ENCODE data around the gene PIGT. TPM values are rescaled to one million over a fixed set of nuclear protein-coding genes. Genes with fewer than 3 reads are reported as not detected.

Gene PIGT
- total and polyA plus RNA-seq, 2 of the 4 experiments (the other 2 are of a cell fraction), result 31.2 to 145 TPM

GRCh38 chr20:45395114-45395415 is 20.9 kb upstream of the PIGT start (continued):
- TF ChIP-seq CTCF (conservative IDR thresholded peaks at IDR 0.05; ENCODE audit: low read depth, low read length) (no peak), CHD1 (IDR thresholded peaks at IDR 0.05; ENCODE audit: low read depth, low read length) (no peak)

GRCh38 chr20:45399018-45399417 is 16.9 kb upstream of the PIGT start:
- no CpG with 5 or more reads among the region's 1 CpG for WGBS, 2 experiments (ENCODE audit: extremely low coverage in 2 of 2, insufficient read length in 1 of 2)
- in situ Hi-C loops (cut with MboI; ENCODE audit: low sequenced_read_pairs), result no loop called here
- Histone ChIP-seq H2AFZ (replicated peaks; ENCODE audit: low read length, poor library complexity) (no peak overlapping the region), H2AK5ac (ENCODE audit: low read depth, low read length) (no peak overlapping the region), H4K20me1 (ENCODE audit: insufficient read depth, low read length) (no peaks in the 10 kb centered on the region), H3K9me1 (ENCODE audit: insufficient read depth, low read length) (no peaks in the 10 kb centered on the region), H3K4me3 (ENCODE audit: insufficient read depth, low read depth, low read length) (no peak overlapping the region), H3K4me2 (ENCODE audit: low read depth, low read length) (no peak overlapping the region), H4K5ac (ENCODE audit: low read depth, low read length) (no peak overlapping the region), H2AK9ac (replicated peaks; ENCODE audit: low read depth, low read length, poor library complexity) (no peak overlapping the region), H4K8ac (ENCODE audit: low read depth in 2 of 2, low read length in 2 of 2) (no peak overlapping the region), H2BK5ac (ENCODE audit: low read depth, low read length, poor library complexity, severe bottlenecking) (no peak overlapping the region), H2BK120ac (ENCODE audit: low read depth, low read length) (no peak overlapping the region), H3K79me1 (ENCODE audit: low read depth in 1 of 2, low read length in 2 of 2) (no peaks in the 10 kb centered on the region), H3K9ac (ENCODE audit: low read depth, low read length) (no peak overlapping the region), H3K27ac (ENCODE audit: insufficient read depth, low read length) (no peak overlapping the region), H3K23ac (ENCODE audit: low read depth, low read length) (no peak overlapping the region), H3K4me1 (ENCODE audit: control insufficient read depth, insufficient read depth, low read length) (no peaks in the 10 kb centered on the region), H3K18ac (ENCODE audit: low read depth, low read length) (no peak overlapping the region), H3K36me3 (ENCODE audit: control insufficient read depth, insufficient read depth, low read length) (no peaks in the 10 kb centered on the region), H3K9me3 (ENCODE audit: control insufficient read depth, insufficient read depth, low read length) (peaks cover 6% of the 10 kb centered on the region; the same call in 1 of the 2 replicates), H2BK20ac (ENCODE audit: low read depth, low read length) (no peak overlapping the region), H3K4ac (ENCODE audit: low read depth, low read length) (no peak overlapping the region), H3K14ac (replicated peaks; ENCODE audit: low read depth, low read length) (no peak overlapping the region), H3K56ac (ENCODE audit: extremely low read depth, insufficient read depth, low read length) (no peak overlapping the region), H3K27me3 (ENCODE audit: control insufficient read depth, insufficient read depth, low read length) (no peaks in the 10 kb centered on the region), H2BK15ac (ENCODE audit: low read depth, low read length) (no peak overlapping the region), H4K91ac (ENCODE audit: insufficient read depth, low read depth, low read length) (no peak overlapping the region)
- BruUV-seq (replicated peaks), result no TSS peak
- ChIA-PET POLR2A (ENCODE audit: unreplicated experiment) (no interaction called here), CTCF (interaction anchor here (0.7 kb wide), 1 partner anchor 25 kb away, joined by 3 read pairs; no protein-coding TSS in a partner anchor)
- ATAC-seq (ENCODE audit: low read depth), result no peak
- dilution Hi-C loops (cut with HindIII; ENCODE audit: low sequenced_read_pairs, unreplicated experiment), result no loop called here
- DNase-seq, result no peak
- no peak for TF ChIP-seq RAD21 (IDR thresholded peaks at IDR 0.05; ENCODE audit: low read length)
- TF ChIP-seq CHD1 (IDR thresholded peaks at IDR 0.05; ENCODE audit: low read depth, low read length), result no peak
- TF ChIP-seq NFE2L2 (IDR thresholded peaks at IDR 0.05; ENCODE audit: low read depth, low read length), result no peak
- intact Hi-C loops (cut with micrococcal nuclease), result no loop called here

All from IMR-90 (cell line).